Measurements from ENCODE around the gene TFDP1.
"Not testable (repeated sequence)": the region's sequence is repeated elsewhere in the genome, so short reads cannot be mapped to it uniquely, and the experiment has no call there.

TFDP1 gene

DNA sequence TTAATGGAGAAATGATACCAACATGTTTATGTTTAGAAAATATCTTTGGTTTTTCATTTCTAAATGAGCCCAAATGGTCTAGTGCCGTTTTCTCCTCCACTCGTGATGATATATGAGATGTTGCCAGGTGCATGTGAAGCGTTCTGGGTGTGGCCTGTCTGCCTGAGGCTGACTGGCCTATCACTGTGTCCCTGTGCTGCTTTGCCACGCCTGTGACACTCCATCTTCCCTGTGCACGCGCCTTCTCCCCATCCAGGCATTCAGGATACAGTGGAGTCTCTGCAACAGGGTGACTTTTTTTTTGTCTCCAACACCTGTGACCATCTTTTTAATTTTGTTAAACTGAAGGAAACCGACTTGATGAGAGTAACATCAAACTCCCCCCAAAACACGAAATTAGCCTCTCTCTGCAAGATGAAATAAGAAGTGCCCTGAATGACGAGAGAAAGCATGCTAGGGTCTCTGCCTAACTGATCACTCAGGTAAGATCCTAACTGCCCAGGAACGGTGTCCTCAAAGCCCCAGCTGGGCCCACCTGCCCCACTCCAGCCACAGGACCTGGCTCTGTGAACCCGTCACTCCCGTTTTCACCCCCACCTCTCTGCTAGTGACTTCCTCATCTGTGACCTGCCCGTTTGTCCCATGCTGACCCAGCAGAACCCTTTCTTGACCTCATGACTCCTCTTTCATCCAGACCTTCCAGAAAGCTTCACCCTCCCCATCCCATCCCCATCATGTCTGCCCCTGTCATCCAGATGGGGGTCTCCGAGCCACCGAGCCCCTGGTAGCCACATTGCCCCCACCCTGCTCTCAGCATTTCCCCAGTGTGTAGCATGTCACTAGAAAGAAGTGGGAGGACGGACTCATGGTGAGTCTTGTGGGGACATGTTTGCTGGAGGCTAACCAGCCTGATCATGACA is 33.2 kb upstream of the TFDP1 start:
- no peak for DNase-seq

DNA sequence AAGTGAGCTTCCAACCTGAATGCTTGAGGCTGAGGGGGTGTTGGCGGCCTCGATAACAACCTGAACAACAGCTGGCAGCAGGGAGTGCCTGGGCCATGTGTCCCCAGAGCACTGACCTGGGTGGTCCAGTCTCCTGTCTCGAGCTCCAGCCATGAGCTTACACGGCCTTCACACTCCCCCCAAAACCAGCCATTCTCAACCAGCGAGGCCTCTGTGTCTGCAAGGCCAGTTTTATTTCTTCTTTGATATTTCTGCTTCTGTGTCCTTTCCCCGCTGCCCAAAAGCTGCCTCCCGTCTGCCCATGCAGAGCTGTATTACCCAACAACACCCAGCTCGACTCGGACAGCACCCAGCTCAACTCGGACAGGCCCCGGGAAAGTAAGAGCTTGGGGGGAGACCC is 32.5 kb upstream of the TFDP1 start:
- DNase-seq = no peak

DNA sequence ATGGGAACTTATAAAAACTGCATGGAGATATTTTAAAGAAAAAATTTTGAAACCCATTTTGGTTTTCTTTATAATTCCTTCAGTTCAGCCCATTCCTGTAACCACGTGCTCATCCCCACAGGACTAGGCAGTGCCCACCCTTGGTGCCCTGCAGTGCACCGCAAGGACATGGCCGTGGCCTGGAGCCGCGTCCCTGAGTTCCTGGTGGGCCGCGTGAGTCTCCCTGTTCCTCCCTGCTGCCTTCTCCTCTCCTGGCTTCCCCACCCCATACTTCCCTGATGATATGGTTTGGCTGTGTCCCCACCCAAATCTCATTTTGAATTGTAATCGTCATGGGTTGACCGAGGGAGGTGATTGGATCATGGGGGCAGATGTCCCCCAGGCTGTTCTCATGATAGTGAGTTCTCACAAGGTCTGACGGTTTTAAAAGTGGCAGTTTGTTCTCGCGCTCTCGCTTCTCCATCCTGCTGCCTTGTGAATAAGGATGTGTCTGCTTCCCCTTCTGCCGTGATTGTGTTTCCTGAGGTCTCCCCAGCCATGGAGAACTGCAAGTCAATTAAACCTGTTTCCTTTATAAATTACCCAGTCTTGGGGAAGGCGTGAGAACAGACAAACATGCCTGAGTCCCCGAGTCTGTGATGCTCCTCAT is 31.6 kb upstream of the TFDP1 start:
- no peak for DNase-seq

DNA sequence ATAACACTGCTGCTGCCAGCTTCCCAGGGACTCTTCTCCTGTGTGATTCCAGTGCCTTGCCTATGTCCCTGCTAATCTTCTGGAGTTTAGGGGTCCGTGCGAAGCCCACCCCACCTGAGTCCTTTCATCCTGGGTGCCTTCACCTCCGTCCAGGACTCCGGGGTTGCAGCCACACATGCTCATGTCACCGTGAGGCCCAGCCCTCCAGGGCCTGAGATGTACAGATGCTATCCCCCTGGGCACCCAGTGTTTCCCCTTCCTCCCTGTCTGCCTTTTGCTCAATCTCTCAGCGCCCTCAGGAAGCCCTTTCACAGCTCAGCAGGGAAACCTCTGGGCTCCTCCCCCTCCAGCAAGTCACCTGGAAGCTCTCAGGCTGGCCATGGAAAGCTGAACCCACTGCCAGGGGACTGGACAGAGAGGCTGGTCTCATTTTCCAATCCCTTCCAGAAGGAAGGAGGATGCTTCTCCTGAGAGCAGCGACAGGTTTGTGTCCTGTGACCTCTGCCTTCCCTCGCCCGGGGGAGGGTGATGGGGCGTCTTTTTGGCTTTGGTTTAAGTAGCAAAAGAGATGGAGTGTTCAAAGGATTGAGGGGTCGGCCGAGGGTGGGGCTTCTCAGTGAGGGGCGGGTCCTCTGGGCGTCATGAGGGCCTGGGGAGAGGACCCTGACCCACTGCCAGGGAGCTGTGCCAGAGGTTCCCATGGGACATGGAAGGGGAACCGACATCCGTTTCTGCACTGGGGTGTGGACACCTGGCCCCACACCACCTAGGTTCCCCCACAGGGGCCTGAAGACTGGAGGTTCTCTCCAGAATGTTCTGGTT is 30.8 kb upstream of the TFDP1 start:
- DNase-seq = no peak

DNA sequence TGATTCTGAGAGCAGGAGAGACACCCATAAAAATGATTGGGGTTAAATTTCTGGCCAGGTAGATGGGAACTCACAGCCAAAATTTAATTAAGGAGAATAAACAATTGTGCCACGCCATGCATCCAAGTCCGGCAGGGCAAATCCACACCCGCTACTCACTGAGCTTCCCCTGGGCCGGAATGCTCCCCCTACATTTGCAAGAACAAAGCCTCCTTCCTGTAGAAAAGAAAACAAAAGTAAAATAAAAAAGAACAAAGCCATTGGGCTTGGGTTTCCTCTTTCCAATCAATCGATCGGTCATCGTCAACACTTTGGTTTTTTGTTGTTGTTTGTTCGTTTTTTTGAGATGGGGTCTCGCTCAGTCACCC is 30.2 kb upstream of the TFDP1 start:
- no peak for DNase-seq

DNA sequence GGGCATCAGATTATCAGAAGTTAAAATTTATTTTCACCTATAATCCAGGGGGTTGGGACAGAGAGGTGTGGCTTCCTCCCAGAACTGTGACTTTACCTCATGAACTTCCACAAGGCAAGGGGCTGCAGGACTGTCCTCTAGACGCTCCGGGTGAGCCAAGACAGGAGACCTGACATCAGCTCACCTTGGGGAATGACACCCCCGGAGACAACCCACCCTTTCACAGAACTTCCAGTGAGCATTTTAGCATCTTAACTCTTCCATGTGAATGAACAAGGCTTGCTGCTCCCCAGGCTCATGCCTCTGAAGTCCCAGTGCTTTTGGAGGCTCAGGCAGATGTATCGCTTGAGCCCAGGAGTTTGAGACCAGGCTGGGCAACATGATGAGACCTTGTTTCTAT is 29.4 kb upstream of the TFDP1 start:
- no peak for DNase-seq

DNA sequence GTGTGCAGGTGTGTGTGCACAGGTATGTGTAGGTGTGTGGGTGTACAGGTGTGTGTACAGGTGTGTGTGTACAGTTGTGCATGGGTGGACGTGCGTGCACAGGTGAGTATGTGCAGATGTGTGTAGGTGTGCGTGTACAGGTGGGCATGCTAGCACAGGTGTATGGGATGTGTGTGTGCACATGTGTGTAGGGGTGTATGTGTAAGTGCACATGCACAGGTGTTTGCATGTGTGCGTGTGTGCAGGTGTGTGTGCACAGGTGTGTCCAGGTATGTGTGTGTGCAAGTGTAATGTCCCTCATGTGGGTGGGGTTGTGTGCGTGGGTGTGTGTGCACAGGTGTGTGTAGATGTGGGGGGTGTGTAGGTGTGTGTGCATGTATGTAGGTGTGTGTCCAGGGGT is 27.5 kb upstream of the TFDP1 start:
- DNase-seq = no peak

DNA sequence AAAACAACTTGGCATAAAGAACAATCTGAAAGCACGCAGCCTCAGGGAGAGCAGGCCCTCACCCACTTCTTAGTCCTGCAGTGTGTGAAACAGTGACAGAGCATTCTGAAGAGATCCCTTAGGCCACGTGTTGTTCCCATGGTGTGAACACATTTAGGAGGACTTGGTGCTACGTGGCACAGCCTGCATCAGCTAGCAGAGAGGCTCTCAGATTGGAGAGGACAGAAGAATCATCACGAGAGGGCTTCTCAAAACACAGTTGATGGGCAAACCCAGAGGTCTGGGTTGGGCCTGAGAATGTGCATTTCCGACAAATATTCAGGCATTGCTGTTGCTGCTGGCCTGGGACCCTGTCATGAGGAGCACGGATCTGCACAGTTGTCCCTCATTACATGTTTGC is 26.1 kb upstream of the TFDP1 start:
- DNase-seq = no peak

DNA sequence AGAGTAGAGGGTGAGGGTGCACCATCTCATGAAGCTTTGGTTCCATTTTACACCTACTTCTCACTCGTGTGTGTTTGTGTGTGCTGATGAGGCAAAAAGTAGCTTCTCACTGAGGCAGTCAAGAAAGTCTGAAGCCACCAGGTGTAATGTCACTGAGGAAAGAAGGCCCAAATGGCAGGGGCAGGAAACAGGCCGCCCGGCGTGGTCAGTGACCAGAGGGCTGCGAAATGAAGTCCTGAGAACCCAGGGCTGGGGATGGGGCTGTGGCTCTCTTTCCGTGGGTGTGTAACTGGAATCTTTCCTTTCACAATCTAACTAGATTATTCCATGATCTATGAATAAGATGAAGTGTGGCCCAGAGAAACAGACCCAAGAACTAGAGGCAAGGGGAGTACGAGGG is 25.5 kb upstream of the TFDP1 start:
- DNase-seq = no peak

DNA sequence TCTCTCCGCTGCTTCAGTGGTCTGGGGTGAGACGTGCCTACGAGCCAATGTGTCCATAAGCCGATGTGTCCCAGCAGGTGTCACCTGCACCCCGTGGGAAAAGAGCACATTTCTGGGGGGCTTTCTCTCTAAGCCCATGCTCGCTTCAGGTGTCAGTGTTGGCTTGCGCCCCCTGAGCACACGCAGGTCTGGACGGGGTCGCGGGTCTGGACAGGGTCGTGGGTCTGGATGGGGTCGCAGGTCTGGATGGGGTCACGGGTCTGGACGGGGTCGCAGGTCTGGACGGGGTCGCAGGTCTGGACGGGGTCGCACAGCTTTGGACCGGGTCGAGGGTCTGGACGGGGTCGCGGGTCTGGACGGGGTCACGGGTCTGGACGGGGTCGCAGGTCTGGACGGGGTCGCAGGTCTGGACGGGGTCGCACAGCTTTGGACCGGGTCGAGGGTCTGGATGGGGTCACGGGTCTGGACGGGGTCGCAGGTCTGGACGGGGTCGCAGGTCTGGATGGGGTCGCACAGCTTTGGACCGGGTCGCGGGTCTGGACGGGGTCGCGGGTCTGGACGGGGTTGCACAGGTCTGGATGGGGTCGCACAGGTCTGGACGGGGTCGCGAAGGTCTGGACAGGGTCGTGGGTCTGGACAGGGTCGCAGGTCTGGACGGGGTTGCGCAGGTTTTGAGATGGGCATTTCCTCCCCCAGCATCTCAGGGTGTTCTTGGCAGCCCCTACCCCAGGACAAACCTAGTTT is 24.5 kb upstream of the TFDP1 start:
- no peak for DNase-seq

DNA sequence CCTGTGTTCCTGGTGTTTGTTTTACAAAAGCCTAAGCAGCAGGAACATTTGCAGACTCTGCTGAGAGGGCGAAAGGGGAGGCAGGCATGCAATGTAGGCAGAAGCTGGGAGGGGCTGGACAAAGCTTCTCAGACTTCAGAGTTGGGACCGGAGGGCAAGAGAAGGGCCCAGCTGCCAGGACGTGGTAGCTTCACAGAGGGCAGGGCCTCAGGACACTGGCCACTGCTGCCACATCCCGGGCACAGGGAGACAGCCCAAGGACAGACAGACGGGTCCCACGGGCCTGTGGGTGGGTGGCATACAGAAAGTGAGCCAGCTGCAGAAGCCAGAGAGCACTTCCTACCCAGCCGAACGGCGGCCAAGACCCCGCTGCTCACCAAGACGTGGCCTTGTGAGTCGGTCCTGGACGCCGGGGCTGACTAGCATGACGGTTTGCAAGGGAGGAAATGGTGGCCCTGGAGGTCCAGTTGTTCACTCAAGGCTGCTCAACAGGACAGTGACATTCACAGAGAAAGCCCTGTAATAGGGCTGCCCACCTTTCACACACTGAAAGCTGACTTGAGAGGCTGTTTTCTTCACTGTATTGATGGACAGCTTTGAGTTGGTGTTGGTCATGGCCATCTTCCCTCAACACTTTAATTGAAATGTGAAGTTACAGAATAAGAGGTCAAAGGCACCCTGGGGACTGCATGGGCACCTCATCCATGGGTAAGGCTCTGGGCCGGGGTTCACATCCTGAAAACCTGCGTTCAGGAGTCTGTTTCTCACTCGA is 23.7 kb upstream of the TFDP1 start:
- DNase-seq = no peak

DNA sequence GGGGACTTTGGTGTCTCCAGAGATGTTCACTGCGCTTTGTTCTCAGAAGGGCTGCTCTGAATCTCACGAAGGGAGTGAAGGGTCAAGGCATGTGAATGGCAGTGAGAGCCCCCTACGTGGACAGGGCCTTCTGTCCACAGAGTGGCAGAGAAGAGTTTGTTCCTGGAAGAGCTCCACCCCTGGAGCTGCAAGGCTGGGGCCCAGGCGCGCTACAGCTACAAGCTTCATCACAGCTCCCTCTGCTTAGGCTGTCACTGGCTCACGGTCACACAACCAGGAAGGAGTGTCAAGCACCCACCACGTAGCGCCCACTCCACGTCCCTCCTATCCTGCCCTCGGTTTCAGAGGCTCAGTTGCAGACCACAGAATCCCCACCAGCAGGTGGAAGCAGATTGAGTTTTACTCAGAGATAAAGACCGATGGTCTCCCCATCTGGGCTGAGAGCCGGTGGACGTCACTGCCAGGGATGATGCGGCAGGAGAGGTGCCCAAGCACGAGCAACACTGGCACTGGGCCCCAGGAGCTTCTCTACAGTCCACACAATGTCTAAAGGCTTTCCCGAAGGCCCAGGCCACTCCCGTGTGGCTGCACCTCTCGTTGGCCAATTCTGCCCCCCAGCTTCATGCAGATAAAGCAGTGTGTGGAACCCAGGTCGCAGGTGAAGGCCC is 23.0 kb upstream of the TFDP1 start:
- no peak for DNase-seq

DNA sequence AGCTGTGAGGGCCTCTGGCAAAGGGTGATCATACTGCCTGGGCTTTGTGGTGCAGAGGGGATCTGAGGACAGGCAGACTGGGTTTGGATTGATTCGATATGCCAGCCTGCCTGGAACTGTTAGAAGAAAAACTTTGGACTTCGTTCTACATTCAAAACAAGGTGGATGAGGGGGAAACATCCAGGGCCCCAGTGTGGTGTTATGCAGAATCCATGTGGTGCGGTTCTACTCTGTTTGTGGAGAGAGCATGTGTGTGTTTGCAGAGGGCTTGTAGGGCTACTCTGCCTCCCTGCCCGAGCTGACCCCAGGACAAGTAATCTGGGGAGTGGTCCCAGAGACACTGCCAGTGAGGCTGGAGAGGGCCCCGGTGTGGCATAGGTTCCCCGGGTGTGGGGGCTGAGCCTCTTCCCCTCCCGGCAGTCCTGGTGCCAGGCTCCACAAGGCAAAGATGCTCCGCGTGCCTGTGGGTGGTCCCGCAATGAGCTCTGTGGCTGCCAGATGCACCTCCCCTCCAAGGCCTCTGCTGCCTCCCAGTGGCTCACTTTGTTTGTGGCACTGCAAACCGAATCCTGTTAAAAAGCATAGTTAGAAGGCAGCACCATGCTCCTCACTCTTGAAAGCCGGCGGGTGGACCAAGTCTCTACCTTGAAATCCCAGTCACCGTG is 22.3 kb upstream of the TFDP1 start:
- DNase-seq = peak; percentile 59

DNA sequence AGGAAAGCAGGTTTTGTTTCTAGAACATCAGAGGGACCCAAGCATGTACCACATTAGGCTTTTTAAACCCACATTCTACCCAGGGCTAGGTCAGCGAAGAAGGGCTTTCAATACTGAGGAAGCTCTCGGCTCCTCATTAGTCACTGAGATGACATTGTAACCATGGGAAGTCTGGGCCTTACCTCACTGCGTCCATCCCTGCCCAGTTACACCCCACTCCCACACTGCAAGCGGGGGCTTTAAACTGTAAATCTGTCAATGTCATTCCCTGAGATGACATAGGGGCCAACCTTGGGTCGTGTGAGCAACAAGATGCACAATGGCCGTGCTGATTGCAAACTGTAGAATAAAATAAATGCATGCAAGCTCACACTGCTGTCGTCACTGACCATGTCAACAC is 21.7 kb upstream of the TFDP1 start:
- no peak for DNase-seq

DNA sequence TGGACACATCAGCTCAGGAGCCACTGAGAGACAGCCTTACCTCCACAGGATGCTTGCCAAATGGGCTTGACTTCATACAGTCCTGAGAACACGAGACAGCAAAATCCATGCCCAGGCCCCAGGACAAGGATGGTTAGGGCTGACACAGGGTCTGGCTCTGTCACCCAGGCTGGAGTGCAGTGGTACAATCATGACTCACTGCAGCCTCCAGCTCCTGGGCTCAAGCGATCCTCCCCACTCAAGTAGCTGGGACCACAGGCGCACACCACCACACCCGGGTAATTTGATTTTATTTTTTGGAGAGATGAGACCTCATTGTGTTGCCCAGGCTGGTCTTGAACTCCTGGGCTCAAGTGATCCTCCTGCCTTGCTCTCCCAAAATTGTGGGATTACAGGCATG is 21.0 kb upstream of the TFDP1 start:
- DNase-seq = not testable (repeated sequence)

DNA sequence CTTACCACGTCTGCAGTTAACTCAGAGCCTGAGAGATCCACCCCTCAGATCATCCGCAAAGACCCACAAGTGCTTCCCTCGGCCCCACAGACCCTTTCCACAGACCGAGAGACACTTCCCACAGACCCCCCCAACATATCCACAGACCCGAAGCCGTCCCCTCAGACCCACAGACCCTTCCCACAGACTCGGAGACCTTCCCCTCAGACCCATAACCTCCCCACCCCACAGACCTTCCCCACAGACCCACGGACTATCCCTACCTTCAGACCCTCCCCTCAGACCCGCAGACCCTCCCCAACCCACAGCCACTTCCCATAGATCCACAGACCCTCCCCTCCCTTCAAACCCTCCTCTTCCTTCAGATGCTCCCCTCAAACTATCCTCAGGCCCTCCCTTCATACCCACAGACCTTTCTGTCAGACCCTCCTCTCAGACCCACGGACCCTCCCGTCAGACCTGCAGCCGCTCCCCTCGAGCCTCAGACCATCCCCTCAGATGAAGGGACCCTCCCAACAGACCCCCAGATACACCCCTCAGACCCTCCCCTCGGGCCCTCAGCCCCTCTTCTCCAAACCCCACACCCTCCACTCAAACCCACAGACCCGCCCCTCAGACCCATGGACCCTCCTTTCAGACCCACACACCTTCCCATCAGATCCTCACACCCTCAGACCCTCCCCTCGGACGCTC is 20.1 kb upstream of the TFDP1 start:
- no peak for DNase-seq

DNA sequence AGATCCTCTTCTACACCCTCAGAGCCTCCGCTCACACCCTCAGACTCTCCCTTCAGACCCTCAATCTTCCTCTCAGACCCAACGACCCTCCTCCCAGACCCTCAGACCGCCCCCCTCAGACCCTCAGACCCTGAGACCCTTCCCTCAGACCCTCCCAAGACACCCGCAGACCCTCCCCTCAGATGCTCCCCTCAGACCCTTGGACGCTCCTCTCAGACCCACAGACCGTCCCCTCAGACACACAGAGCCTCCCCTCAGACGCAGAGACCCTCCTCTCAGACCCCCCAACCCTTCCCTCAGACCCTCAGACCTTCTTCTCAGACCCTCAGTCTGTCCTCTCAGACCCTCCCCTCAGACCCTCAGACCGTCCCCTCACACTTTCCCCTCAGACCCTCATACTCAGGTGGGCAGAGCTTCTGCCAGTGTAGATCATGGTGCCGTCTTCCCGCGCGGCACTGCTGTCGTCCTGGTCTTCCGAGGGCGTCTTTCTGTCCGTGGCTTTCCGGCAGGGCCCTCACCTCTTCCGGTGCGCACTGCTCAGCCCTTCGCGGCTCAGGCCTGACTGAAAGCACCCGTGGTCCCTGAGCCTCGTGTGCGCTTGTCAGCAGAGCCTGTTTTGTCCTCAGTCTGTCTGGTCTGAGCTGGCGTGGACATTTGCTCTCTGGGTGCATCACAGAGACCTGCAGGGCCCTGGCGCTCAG is 18.9 kb upstream of the TFDP1 start:
- no peak for DNase-seq

DNA sequence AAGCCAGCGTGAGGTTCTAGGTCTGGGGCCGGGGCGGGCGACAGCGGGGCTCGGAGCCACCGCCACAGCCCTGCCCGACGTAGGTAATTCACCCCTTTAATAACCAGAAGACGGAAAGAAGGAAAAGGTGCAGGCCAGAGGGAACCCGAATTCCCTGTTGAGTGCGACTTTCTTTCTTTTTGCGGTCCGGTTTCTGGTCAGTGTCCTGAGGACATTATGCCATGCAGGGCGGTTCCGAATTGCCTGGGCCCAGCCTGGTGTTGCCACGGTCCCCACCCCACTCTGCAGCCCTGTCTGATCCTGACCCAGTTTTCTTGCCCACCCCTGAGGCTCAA is 18.4 kb upstream of the TFDP1 start:
- DNase-seq = no peak

DNA sequence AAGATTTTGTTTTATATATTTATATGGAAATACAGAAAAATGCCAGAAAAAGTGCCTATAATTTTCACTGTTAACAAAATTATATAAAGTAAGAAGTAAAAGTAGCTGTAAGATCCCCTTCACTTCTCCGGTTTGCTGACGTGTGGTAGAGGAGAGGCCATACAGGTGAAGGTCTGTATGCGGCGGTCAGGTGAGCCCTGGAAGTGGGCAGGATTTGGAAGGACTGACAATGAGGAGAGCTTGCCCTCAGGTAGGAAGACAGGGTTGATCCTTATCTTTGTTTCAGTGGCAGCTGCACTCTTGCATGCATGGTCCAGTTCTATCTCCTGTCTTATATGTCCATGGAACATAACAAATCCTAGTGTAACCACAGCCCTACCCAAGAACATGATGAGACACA is 16.9 kb upstream of the TFDP1 start:
- no peak for DNase-seq

DNA sequence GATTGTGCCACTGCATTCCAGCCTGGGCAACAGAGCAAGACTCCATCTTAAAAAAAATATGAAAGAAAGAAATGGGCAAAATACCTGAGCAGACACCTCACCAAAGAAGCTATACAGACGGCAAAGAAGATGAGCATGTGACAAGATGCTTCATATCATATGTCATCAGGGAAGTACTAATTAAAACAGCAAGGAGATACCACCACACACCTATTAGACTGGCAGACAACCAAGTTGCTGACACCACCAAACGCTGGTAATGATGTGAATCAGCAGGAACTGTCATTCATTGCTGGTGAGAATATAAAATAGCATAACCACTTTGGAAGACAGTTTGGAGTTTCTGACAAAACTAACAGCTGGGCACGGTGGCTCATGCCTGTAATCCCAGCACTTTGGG is 11.5 kb upstream of the TFDP1 start:
- DNase-seq = no peak

Data from activated CD4-positive, alpha-beta T cell treated with anti-CD3 and anti-CD28 coated beads, Interleukin-2, Interleukin-6, amounts not matched to agents 100 ng/mL and 50 ng/mL, durations not matched to agents 16 hours and 8 hours (primary cell).